Glomerular visceral epithelial cell (primary cell): Measurements from ENCODE around the gene ALDH3A1.

Source experiments
- DNase-seq: peaks from one replicate; pipeline ENCODE4 v3.0.0-alpha.2; 2016; ENCODE audit errors: extremely low spot score

Gene ALDH3A1

DNA sequence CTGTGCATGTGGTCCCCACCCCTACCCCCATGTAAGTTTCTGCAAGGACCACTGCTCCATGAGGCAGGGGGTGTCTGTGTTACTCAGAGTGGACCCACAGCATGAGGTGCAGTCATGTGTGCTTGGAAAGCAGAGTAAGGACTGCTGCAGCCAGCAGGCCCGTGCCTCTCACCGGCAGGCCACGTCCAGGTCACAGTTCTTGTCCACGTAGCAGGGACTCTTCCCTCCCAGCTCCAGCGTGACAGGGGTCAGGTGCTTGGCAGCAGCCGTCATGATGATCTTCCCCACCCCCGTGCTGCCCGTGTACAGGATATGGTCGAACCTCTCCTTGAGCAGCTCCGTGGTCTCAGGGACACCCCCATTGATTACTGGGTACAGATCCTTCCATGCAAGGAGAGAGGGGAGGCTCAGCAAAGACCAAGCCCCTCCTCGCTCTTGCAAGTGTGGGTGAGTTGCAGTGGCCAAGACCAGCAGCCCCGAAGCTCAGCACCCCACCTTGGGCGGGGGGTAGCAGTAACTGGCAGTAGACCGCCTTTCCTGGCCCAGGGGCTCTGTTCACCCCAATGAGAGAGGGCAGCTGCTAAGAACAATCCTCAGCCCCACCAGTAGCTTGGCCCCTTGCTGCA is 6.2 kb downstream of the ALDH3A1 start:
- DNase-seq = no peak

- DNase-seq = no peak
Measured at GRCh38 chr17:19740933-19741332, 7.2 kb downstream of the ALDH3A1 start.

GRCh38 chr17:19739241-19740201 is 8.6 kb downstream of the ALDH3A1 start:
- DNase-seq = no peak

GRCh38 chr17:19738757-19739156 is 9.3 kb downstream of the ALDH3A1 start:
- DNase-seq = no peak

DNA sequence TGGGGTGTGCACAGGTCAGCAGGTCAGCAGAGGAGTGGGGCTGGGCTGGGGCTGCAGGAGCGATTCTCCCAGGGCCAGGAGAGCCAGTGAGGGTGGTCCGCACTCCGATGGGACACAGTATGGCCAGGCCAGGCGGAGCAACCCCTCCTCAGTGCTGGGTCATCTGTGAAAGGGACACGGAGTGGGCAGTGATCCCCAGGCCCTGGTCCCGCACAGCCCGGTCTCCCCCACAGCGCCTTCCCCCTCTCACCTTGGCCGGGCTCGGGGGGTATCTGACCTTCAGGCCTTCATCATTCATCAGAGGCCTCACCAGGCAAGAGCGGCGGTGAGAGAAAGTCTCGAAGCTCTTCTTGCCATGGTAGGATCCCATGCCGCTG is 10.0 kb downstream of the ALDH3A1 start:
- no peak for DNase-seq

GRCh38 chr17:19737305-19738072 is 10.6 kb downstream of the ALDH3A1 start:
- DNase-seq = no peak

GRCh38 chr17:19736071-19736470 is 12.0 kb downstream of the ALDH3A1 start:
- DNase-seq = no peak

- DNase-seq = no peak
Measured at GRCh38 chr17:19733953-19734526, 14.1 kb downstream of the ALDH3A1 start.

GRCh38 chr17:19731626-19732025 is 16.5 kb downstream of the ALDH3A1 start:
- DNase-seq = no peak

DNA sequence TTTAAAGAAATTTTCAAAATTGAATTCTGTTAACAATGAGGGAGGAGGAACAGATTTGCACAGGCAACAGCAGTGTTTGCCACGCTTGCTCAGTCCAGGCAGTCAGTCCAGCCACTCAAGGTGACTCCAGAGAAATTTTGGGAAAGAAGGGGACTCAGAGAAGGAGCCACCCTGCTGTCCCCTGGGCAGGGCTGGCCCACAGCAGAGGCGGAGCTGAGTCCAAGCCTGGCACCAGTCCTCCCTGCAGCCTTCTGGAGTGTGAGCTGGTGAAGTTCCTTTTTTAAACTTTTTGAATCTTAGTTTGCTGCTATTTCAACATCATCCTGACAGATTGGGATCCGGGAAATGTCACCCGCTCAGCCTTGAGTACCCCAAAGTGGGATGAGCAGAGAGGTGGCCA is 17.3 kb downstream of the ALDH3A1 start:
- no peak for DNase-seq

DNA sequence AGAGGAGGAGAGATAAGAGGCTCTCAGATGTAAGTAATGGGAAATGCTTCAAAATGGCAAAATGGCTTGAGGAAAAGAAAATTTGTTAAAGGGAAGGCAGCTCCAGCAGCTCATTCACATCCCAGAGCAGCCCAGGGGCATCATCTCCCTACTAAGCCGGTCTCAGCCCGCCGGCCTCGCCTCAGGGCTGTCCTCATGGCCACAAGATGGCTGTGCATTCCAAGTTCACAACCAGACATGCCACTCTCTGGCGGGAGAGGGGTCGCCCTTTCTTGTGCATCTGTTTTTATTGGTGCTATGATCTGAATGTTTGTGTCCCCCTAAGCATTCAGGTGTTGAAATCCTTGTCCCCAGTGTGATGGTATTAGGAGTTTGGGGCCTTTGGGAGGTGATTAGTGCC is 18.2 kb downstream of the ALDH3A1 start:
- DNase-seq = no peak

DNA sequence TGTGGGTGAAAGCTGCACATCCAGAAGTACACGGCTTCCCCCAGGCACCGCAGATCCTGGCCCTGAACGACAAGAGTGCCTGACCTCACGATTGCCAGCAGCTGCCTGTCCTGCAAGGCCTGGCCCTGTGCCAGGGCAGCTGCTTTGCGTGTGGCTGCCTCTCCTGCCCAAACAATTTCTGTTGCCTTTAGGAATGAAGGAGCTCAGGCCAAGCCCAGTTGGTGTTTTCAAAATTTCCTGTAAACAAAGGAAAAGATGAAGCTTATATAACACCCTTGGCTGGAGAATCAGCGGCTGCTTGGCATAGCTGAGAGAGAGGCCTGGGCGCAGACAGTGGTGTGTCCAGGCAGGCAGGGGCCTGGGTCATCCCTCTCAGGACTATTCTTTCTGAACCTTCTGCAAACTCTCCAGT is 20.0 kb downstream of the ALDH3A1 start:
- DNase-seq = peak; percentile 70

GRCh38 chr17:19727501-19728078 is 20.5 kb downstream of the ALDH3A1 start:
- DNase-seq = no peak

DNA sequence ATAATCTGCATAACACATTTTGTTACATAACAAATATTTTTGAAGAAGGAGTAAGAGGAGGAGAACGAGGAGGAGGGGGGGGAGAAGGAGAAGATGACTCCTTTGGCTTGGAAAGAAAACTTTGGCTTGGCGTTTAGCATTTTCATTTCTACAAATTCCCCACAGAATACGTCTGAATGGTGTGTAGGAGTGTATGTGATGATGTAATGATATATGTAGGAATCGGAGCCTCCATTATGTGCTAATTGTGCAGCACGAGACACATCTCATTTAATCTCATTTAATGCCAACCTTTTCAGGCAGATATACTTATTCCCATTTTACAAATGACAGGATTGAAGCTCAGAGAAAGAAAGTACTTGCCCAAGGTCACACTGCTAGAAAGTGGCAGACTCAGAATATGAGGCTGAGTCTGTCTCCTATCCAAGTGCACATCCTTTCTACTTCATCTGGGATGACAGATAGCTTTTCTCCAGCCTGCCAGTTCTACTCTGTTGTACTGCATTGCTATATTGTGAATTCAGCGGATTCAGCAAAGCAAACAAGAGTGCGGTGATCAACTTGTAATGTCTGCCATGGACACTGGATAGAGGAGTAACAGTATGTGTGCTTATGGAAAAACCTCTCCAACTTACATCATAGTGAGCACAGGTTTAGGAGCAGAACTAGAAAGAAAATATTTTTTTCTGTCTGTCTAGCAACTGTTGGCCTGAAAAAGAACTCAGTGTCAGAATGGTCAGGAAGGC is 21.3 kb downstream of the ALDH3A1 start:
- no peak for DNase-seq

- DNase-seq = no peak
Measured at GRCh38 chr17:19725486-19725885, 22.6 kb downstream of the ALDH3A1 start.

GRCh38 chr17:19724501-19725420 is 23.3 kb downstream of the ALDH3A1 start:
- DNase-seq = no peak

DNA sequence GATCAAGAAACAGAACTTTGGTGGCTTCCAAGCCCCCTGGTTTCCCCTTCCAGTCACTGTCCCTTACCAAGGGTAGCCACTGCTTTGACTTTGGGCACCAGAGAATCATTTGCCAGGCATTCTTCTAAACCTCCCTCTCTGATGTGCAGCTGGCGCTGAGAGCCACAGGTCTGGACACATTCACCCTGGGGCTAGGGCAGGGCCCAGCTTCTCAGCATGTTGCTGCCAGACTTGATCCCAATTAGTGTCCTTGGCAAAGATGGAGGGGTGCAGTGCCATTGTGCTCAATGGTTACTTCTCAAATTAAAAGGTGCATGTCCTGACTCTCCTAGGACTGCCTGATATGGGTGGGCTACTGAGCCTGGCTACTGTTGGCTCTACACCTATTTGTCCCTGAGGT is 24.1 kb downstream of the ALDH3A1 start:
- no peak for DNase-seq

GRCh38 chr17:19720631-19721426 is 27.3 kb downstream of the ALDH3A1 start:
- DNase-seq = peak; percentile 78

DNA sequence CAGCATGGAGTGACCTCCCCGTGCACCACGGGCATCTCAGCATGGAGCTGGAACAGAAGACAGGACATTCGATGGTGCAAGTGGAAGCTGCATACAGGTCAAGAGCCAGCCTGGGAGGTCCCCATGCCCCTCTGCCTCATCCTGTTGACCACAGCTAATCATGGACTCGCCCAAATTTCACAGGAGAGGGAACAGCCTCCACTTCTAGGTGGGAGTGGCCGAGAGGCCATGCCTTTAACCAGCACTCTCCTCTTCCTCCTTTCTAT is 28.0 kb downstream of the ALDH3A1 start:
- no peak for DNase-seq
